GM12878 (cell line): Measurements from ENCODE around the gene JADE2. TPM values are rescaled to one million over a fixed set of nuclear protein-coding genes. Genes with fewer than 3 reads are reported as not detected.
"Not testable (repeated sequence)": the region's sequence is repeated elsewhere in the genome, so short reads cannot be mapped to it uniquely, and the experiment has no call there.

Experiments used
- ATAC-seq: fragments of 200-7000 bp; cut with Tn5 transposase; 3 replicates; pipeline ENCODE4 v1.9.1; 2020; ENCODE audit warnings: mild to moderate bottlenecking, moderate library complexity
- BruUV-seq: library from RNA; stranded (reverse); fragments of 400-500 nt; replicated peaks from 2 replicates; lab custom pipeline; 2021; lab: Mats Ljungman, UMichigan
- CTCF ChIA-PET: fragments of 300-600 bp; sonication (Branson Sonifier 250); formaldehyde crosslinking; extraction: SDS; loops from one replicate; lab custom pipeline; 2021; ENCODE audit warnings: inconsistent platforms; lab: Yijun Ruan, JAX
- POLR2A ChIA-PET: fragments of 350-600 bp; formaldehyde crosslinking; extraction: SDS; loops from one replicate; lab custom pipeline; 2021; ENCODE audit warnings: inconsistent platforms; lab: Charles Lee
- RAD21 ChIA-PET: fragments of 300-600 bp; sonication (Branson Sonifier 250); formaldehyde crosslinking; loops from one replicate; lab custom pipeline; 2023; ENCODE audit warnings: antibody characterized with exemption; ENCODE audit not compliant: unreplicated experiment; lab: Charles Lee
- SMC1A ChIA-PET: fragments of 300-600 bp; sonication (Branson Sonifier 250); formaldehyde crosslinking; loops from one replicate; lab custom pipeline; 2023; ENCODE audit not compliant: unreplicated experiment, uncharacterized antibody; lab: Charles Lee
- DNase-seq: peaks from one replicate; pipeline ENCODE4 v3.0.0-alpha.2; 2011; ENCODE audit warnings: low read depth, low spot score
- FAIRE-seq: peaks from 3 replicates; lab custom pipeline; 2011; peaks lifted over from hg19 to GRCh38; lab: Jason Lieb, UNC
- H2AFZ ChIP-seq: 2 replicates; pipeline ENCODE4 v1.6.0; 2011; ENCODE audit warnings: low read depth, low read length, control low read depth; ENCODE audit not compliant: control insufficient read depth
- H3K27ac ChIP-seq: 2 replicates; pipeline ENCODE4 v1.5.1; 2011; ENCODE audit warnings: control low read depth; ENCODE audit not compliant: control insufficient read depth, insufficient read depth
- H3K27me3 ChIP-seq, 2 experiments: replicated peaks in 1 of 2; 2 replicates each; pipeline versions ENCODE4 v1.6.0 to v1.6.1; 2011; ENCODE audit warnings: low read length in 1 of 2; ENCODE audit not compliant: control insufficient read depth in 2 of 2, insufficient read depth in 2 of 2
- H3K36me3 ChIP-seq, 2 experiments: 2 replicates each; pipeline ENCODE4 v1.5.1; 2011; ENCODE audit warnings: low read length in 1 of 2; ENCODE audit not compliant: control insufficient read depth in 2 of 2, insufficient read depth in 2 of 2
- H3K4me1 ChIP-seq: 2 replicates; pipeline ENCODE4 v1.6.1; 2011; ENCODE audit warnings: mild to moderate bottlenecking, low read length, moderate library complexity, mixed read lengths; ENCODE audit not compliant: control insufficient read depth, insufficient read depth
- H3K4me2 ChIP-seq: 2 replicates; pipeline ENCODE4 v1.6.0; 2011; ENCODE audit warnings: control low read depth; ENCODE audit not compliant: control insufficient read depth, insufficient read depth
- H3K4me3 ChIP-seq: fragments of 200-600 bp; sonication (generic); 2 replicates; pipeline ENCODE4 v1.5.1; 2016
- H3K79me2 ChIP-seq: 2 replicates; pipeline ENCODE4 v1.6.0; 2011; ENCODE audit warnings: low read length; ENCODE audit not compliant: control insufficient read depth, insufficient read depth
- H3K9ac ChIP-seq: 2 replicates; pipeline ENCODE4 v1.8.0; 2011; ENCODE audit warnings: low read length, control low read depth, mixed read lengths; ENCODE audit not compliant: control insufficient read depth, insufficient read depth
- H3K9me3 ChIP-seq: replicated peaks from 3 replicates; pipeline ENCODE4 v1.5.1; 2011; ENCODE audit warnings: mild to moderate bottlenecking, low read length; ENCODE audit not compliant: control insufficient read depth, insufficient read depth
- H4K20me1 ChIP-seq: 2 replicates; pipeline ENCODE4 v1.6.0; 2011; ENCODE audit not compliant: control insufficient read depth, insufficient read depth
- CBFB ChIP-seq: IDR thresholded peaks from 2 replicates; pipeline ENCODE4 v1.6.1; 2016; ENCODE audit warnings: antibody characterized with exemption, low read depth
- ESRRA ChIP-seq: IDR thresholded peaks from 2 replicates; pipeline ENCODE4 v1.6.1; 2012; ENCODE audit warnings: mild to moderate bottlenecking, low read length, improper control_type of control experiment
- MYC ChIP-seq: IDR thresholded peaks from 2 replicates; pipeline ENCODE4 v1.6.1; 2011; ENCODE audit warnings: mild to moderate bottlenecking, low read length, moderate library complexity, inconsistent platforms; ENCODE audit not compliant: insufficient read depth, insufficient replicate concordance, insufficient read length, severe bottlenecking
- NFYB ChIP-seq: IDR thresholded peaks from 2 replicates; pipeline ENCODE4 v1.6.1; 2011; ENCODE audit warnings: low read depth, mild to moderate bottlenecking, low read length, improper control_type of control experiment, moderate library complexity; ENCODE audit not compliant: insufficient read depth
- PML ChIP-seq: IDR thresholded peaks from 2 replicates; pipeline ENCODE4 v1.6.1; 2012; ENCODE audit warnings: low read length, inconsistent platforms
- SPI1 ChIP-seq: IDR thresholded peaks from 2 replicates; pipeline ENCODE4 v1.6.1; 2011; ENCODE audit warnings: low read depth, mild to moderate bottlenecking, low read length, moderate library complexity, borderline replicate concordance; ENCODE audit not compliant: insufficient read depth
- TCF12 ChIP-seq: IDR thresholded peaks from 2 replicates; pipeline ENCODE4 v1.6.1; 2011; ENCODE audit warnings: low read depth, mild to moderate bottlenecking, low read length
- TCF3 ChIP-seq: IDR thresholded peaks from 2 replicates; pipeline ENCODE4 v1.6.1; 2012; ENCODE audit warnings: low read depth, mild to moderate bottlenecking, low read length, borderline replicate concordance; ENCODE audit not compliant: insufficient read depth
- WGBS: methylation state at CpG from one replicate; pipeline ENCODE4 v1.1.6; 2016; ENCODE audit warnings: low lambda C conversion rate; ENCODE audit not compliant: insufficient replicate concordance, insufficient coverage; ENCODE audit errors: missing lambda C conversion rate; 5-methylcytosine and 5-hydroxymethylcytosine counted together
- in situ Hi-C: fragments of 300-500 bp; cut with MboI; formaldehyde crosslinking; loops from 9 replicates; pipeline ENCODE4 v1.14.3; 2018; ENCODE audit warnings: mixed read lengths
- intact Hi-C: fragments of 100-400 bp; cut with micrococcal nuclease; formaldehyde crosslinking; loops from one replicate; pipeline ENCODE4 v1.14.2; 2022; ENCODE audit not compliant: unreplicated experiment
- polyA plus RNA-seq, 11 experiments: library from polyadenylated mRNA; depleted of rRNA in 4 of 11; unstranded in 6 of 11; stranded (reverse) in 5 of 11; fragments of >200 nt; fragmentation: Nextera tagmentation in 4 of 11; fragmentation: Illumina TruSeq in 1 of 11; extraction: Ambion mirVana in 4 of 11; extraction: Trizol in 1 of 11; gene quantifications; 1 replicate in 1 of 11; 2 replicates in 10 of 11; pipeline versions ENCODE4 v1.2.1 to v1.2.3, GENCODE V29; 2011 to 2016; ENCODE audit warnings: inconsistent platforms in 2 of 11, missing spikeins in 2 of 11, low read depth in 1 of 11
- total RNA-seq, 4 experiments: library from RNA; depleted of rRNA in 3 of 4; stranded (reverse); fragments of >200 nt in 3 of 4; fragmentation: Illumina TruSeq in 1 of 4; extraction: Trizol in 1 of 4; gene quantifications; 2 replicates each; pipeline versions ENCODE4 v1.2.1 to v1.2.3, GENCODE V29; 2013 to 2021

The JADE2 gene
- total and polyA plus RNA-seq, 10 of the 15 experiments (the other 5 are each of a cell fraction or from before 2014, with no cell fraction given): 1.5 to 67.0 (median 22.4) TPM

- no peak overlapping the region for H3K4me2 ChIP-seq
- intact Hi-C loops: no loop called here
- no peak overlapping the region for H3K9ac ChIP-seq
- no peak overlapping the region for H2AFZ ChIP-seq
- in situ Hi-C loops: no loop called here
- 55% methylated on average over 1 of the region's 1 CpG for WGBS
- H3K4me3 ChIP-seq: no peak overlapping the region
- no peaks in the 10 kb centered on the region for H3K27me3 ChIP-seq
- BruUV-seq: no TSS peak
- H3K36me3 ChIP-seq: no peaks in the 10 kb centered on the region
- TF ChIP-seq SPI1 (peak; percentile 82), ESRRA (no peak), MYC (no peak), PML (no peak), NFYB (0 out of 2 replicates have a peak, but pooled peaks have one; percentile 25), TCF3 (peak; percentile 90), TCF12 (peak; percentile 86), CBFB (no peak)
- TF ChIP-seq, all 136 proteins: peak for 4
- H3K79me2 ChIP-seq: no peaks in the 10 kb centered on the region
- no peaks in the 10 kb centered on the region for H3K9me3 ChIP-seq
- CTCF ChIA-PET: interaction anchor here (0.6 to 1.1 kb wide), 2 partner anchors 15 to 313 kb away, joined by 3 to 4 read pairs; no protein-coding TSS in a partner anchor
- 0 out of 2 replicates have a peak, but pooled peaks cover 4% of the 10 kb centered on the region for H3K4me1 ChIP-seq
- no peaks in the 10 kb centered on the region for H4K20me1 ChIP-seq
- POLR2A ChIA-PET: no interaction called here
- RAD21 ChIA-PET: no interaction called here
- no peak for FAIRE-seq
- H3K27ac ChIP-seq: no peak overlapping the region
- peak; percentile 68 for ATAC-seq
- no peak for DNase-seq
- SMC1A ChIA-PET: interaction anchor here (0.7 to 2.5 kb wide), 3 partner anchors 8 to 16 kb away, joined by 3 to 9 read pairs (median 4); no protein-coding TSS in a partner anchor
These were observed 30.7 kb upstream of the JADE2 start for GRCh38 chr5:134494780-134495179.

- POLR2A ChIA-PET: interaction anchor here (0.8 to 1.0 kb wide), 2 partner anchors 274 to 346 kb away, joined by 3 read pairs; partner anchors contain the start of genes C5orf24 and PPP2CA
- WGBS: 82% methylated on average over 6 of the region's 6 CpGs
- not testable (repeated sequence) for BruUV-seq
These were observed 25.6 kb upstream of the JADE2 start for GRCh38 chr5:134499905-134500304.

More at GRCh38 chr5:134499905-134500304, 25.6 kb upstream of the JADE2 start:
- H3K36me3 ChIP-seq, DNase-seq, H3K4me3 ChIP-seq, in situ Hi-C loops, CTCF ChIA-PET, H3K27ac ChIP-seq, H3K9me3 ChIP-seq, ATAC-seq, H2AFZ ChIP-seq, FAIRE-seq, intact Hi-C loops, H4K20me1 ChIP-seq, H3K9ac ChIP-seq, H3K79me2 ChIP-seq, H3K4me2 ChIP-seq, H3K27me3 ChIP-seq: not testable (repeated sequence)
- SMC1A ChIA-PET: interaction anchor here (0.9 to 1.2 kb wide), 4 partner anchors 33 to 89 kb away, joined by 3 to 4 read pairs (median 3); partner anchors contain the start of gene CDKN2AIPNL
- RAD21 ChIA-PET: interaction anchor here (0.6 kb wide), 1 partner anchor 25 kb away, joined by 4 read pairs; no protein-coding TSS in a partner anchor
- H3K4me1 ChIP-seq: peaks cover 18% of the 10 kb centered on the region
